Subcutaneous adipose tissue (tissue), 4 donors: ENCODE measurements around the gene PRR7. TPM values are rescaled to one million over a fixed set of nuclear protein-coding genes. Genes with fewer than 3 reads are reported as not detected.

ENCODE experiments used
- CTCF ChIP-seq: fragments of 450-650 bp; IDR thresholded peaks from one replicate; pipeline ENCODE4 v1.5.1; 2016; ENCODE audit warnings: low read depth, mild to moderate bottlenecking, control low read depth, antibody characterized with exemption, moderate library complexity
- total RNA-seq, 4 donors: library from RNA; depleted of rRNA; stranded (reverse); fragments of >200 nt; gene quantifications; one replicate each; pipeline ENCODE4 v1.1.0, GENCODE V29; 2016

The PRR7 gene
- total RNA-seq, 4 donors from 2014 or later = 0.44 to 1.4 (median 0.90) TPM

- no peak for TF ChIP-seq CTCF
Measured at GRCh38 chr5:177403792-177404640, 42.6 kb upstream of the PRR7 start.

GRCh38 chr5:177404641-177405179 lies 41.9 kb upstream of the PRR7 start:
- no peak for TF ChIP-seq CTCF

GRCh38 chr5:177405312-177405711 lies 41.3 kb upstream of the PRR7 start:
- no peak for TF ChIP-seq CTCF

GRCh38 chr5:177405805-177406204 lies 40.8 kb upstream of the PRR7 start:
- TF ChIP-seq CTCF = no peak

GRCh38 chr5:177409043-177409801 lies 37.4 kb upstream of the PRR7 start, which contains the start of gene F12:
Gene F12 (minus strand): TSS chr5:177409564. CDS start chr5:177409527, 37 bp downstream.
- TF ChIP-seq CTCF = no peak

GRCh38 chr5:177410575-177410974 lies 36.0 kb upstream of the PRR7 start:
- no peak for TF ChIP-seq CTCF
